Thyroid gland (tissue), 4 donors: Measurements from ENCODE around the gene POT1.

ENCODE experiments used
- CTCF ChIP-seq, 6 experiments: fragments of 200-600 bp in 3 of 6; fragments of 450-650 bp in 3 of 6; sonication (generic) in 3 of 6; IDR thresholded peaks; one replicate each; pipeline ENCODE4 v1.5.1; 2016 to 2019; ENCODE audit warnings: antibody characterized with exemption in 6 of 6, mild to moderate bottlenecking in 2 of 6, inconsistent platforms in 1 of 6, moderate library complexity in 1 of 6
- POLR2A ChIP-seq, 2 donors: fragments of 450-650 bp; IDR thresholded peaks; one replicate each; pipeline ENCODE4 v1.6.1; 2017; ENCODE audit warnings: antibody characterized with exemption in 2 of 2, mild to moderate bottlenecking in 2 of 2, moderate library complexity in 1 of 2

DNA sequence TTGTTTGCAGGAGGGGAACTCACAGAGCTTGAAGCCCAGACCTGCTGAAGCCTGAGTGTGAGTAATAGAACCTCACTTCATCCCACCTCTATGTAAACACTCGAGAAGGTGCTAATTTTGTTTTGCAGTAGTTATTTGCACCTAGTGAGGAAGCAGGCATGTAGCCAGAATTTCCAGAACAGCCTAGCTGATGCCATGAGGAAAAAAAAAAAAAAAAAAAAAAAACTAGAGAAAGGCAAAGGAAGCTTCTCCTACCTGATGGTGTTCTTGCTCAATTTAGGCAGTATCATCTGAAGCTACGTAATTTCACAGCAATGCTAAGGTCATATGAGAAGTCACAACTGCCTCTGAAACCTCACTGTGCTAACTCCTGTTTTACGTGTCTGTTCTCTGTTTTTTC, 150.4 kb downstream of the POT1 start:
- TF ChIP-seq CTCF (IDR thresholded peaks at IDR 0.05), result no peak
- TF ChIP-seq POLR2A (IDR thresholded peaks at IDR 0.05), result no peak
